SKM-1 treated with dmso at 0.1 percent for 144 hours (cell line): ENCODE data around the gene CAPN2.

ENCODE experiments used
- DNase-seq: peaks from one replicate; lab custom pipeline; 2025; ENCODE audit not compliant: unreplicated experiment; lab: John Stamatoyannopoulos, UW

The CAPN2 gene

GRCh38 chr1:223702735-223703667, 9.3 kb upstream of the CAPN2 start:
- no peak for DNase-seq

- DNase-seq: no peak
Observed at GRCh38 chr1:223703668-223704013, 8.7 kb upstream of the CAPN2 start.

- DNase-seq: no peak
Observed at GRCh38 chr1:223704921-223705878, 7.1 kb upstream of the CAPN2 start.

DNA sequence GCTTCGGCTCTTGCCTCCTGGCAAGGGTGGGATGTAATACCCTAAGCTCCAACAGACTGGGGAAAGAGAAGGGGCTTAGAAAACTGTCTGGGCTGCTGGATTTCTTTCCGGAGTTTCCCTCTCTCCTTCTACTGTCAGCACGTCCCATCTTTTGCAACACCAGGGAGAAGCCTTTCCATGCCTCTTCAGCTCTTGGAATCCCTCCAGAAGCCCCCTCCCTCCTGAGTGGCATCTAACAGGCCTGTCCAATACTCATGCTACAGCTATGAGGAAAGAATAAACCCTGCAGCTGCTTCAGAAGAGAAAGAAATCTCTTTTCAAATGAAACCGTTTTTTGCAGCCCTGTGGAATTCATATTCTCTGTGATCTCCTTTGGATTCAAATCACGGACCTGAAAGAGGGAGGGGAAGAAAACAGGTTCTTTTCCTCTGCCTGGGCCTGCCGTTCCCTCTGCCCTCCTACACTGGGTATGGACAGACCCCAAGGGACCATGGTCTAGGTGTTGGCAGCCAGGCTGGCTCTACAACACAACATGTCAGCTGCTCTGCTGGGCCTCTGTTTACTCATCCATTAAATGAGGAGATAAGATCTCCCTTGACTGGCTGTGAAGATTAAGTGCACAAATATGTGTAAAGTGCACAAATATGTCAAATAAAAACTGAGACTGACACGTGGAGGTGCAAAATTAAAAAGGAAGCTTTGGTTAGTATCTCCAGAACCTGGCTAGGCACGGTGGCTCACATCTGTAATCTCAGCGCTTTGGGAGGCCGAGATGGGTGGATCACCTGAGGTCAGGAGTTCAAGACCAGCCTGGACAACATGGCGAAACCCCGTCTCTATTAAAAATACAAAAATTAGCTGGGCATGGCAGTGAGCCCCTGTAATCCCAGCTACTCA, 6.0 kb upstream of the CAPN2 start:
- no peak for DNase-seq

- no peak for DNase-seq
Observed at GRCh38 chr1:223707256-223708000, 4.9 kb upstream of the CAPN2 start.

DNA sequence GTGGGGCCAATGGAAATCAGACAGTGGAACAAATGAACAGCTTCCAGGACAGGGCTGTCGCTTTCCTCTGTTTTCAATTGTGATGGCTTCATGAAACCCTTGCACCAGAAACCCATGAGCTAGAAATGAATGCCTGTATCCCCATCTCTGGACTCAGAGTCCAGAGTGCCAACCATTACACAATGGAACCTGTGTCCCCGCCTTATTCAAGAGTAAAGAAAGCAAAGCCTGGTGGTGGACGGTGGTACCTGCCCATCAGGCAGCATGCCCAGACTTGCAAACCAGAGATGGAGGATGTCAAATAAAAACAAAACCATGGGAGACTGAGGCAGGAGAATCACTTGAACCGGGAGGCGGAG, 4.4 kb upstream of the CAPN2 start:
- DNase-seq: no peak

DNA sequence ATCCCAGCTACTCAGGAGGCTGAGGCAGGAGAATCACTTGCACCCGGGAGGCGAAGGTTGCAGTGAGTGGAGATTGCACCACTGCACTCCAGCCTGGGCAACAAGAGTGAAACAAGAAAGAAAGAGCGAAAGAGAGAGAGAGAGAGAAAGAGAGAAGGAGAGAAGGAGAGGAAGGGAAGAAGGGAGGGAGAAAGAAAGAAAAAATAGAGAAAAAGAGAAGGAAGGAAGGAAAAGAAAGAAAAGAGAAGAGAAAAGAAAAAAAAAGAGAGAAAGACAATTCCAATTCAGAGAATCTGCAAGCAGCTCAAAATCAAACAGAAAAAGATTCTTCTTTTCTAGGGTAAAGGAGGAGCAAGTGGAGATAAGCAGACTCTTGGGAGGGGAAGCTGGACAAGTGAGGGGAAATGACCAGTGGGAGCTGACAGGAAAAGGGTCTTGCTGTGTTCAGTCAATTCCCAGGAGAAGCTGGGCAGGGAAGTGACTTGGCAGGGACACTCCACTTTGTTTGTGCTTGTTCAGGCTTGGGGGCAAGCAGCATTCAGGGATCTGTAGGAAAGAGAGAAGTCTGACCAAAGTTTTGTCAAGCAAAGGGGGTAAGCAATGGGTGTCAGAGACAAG, 3.6 kb upstream of the CAPN2 start:
- no peak for DNase-seq

- no peak for DNase-seq
Observed at GRCh38 chr1:223709598-223709997, 2.7 kb upstream of the CAPN2 start.

GRCh38 chr1:223710179-223711133, 1.9 kb upstream of the CAPN2 start:
- no peak for DNase-seq

DNA sequence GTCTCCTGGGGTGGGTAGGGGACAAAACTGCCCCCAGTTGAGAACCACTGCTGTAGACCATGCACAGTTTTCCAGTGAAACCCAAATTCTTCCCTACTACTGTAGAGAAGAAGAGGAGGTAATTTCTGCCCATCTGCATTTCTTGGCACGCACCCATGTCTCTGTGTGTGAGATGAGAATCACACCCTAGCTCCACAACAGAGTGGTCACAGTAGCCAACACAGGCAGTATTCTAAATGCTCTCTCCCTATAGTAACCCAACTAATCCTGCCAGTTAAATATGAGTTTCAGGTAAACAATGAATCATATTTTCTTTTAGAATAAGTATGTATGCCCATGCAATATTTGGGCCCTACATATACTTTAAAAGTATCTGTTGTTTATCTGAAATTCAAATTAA, 1.2 kb upstream of the CAPN2 start:
- DNase-seq: no peak

GRCh38 chr1:223711747-223712193, 569 bp upstream of the CAPN2 start:
- DNase-seq: no peak

- no peak for DNase-seq
Observed at GRCh38 chr1:223712850-223713474, 623 bp downstream of the CAPN2 start.

DNA sequence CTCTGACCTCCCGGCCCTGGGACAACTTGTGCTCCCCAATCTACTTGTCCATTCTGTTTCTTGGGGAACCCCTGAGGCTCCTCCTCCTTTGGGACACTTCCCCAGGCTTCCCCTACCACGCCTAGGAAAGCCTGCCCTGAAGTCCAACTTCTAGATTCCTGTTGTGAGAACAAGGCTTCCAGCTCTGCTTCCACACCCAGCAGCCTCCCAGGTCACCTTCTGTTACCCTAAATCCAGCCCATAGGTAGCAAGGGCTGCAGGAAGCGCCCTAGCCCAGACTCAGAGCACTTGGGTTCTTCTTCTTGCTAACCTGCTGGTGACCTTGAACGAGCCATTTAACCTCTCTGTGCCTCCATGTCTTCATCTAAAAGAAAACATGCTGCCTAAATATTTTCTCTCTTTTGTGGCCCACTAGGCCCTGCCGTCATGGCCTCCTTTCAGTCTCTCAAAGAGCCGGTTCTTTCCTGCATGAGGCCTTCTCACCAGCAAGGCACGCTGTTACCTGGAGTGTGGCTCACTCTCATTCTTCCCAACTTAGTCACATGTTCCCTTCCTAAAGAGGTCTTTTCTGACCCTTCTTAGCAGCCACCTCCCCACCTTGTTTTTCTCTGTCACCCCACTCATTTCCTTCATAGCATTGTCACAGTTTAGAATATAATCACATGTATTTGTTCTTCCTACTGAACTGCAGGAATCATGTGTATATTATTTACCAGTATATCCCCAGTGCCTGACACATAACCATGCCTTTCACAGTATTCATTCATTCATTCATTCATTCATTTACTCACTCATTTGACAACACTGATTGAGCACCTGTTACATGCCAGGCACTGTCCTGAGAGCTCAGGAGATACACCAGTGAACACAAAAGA, 1.4 kb downstream of the CAPN2 start:
- DNase-seq: no peak

- no peak for DNase-seq
Observed at GRCh38 chr1:223714421-223714724, 2.0 kb downstream of the CAPN2 start.

DNA sequence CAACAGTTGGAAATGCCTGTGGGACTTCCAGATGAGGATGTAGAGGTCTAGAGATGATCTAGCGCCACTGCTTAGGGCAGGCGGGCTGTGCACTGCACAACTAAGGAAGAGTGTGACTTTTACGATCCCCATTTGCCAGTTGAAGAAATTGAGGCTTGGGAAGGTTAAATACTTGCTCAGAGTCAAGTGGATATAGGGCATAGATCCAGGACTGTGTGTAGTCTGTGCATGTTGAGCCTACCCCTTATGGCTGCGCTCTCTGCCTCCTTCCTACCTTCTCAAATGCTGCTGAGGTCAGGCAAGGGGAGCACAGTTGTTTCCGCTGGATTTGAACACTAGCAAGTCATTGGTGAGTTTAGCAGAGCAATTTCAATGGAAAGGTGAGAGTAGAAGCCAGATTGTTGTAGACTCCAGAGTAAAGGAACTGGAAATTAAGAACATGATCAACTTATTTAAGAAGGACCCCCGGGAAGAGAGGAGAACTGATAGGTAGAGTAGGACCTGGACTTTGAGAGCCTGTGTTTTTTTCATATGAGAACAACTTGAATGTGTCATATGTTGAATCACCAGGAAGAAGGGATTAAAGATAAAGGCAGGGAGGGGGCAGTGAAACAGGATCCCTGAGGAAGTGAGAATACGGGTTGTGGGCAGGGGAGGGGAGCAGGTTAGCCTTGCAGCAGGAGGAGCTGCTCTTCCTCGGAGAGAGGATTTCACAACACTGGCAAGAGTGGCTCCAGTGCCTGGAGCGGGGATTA, 2.7 kb downstream of the CAPN2 start:
- DNase-seq: peak; percentile 46

DNA sequence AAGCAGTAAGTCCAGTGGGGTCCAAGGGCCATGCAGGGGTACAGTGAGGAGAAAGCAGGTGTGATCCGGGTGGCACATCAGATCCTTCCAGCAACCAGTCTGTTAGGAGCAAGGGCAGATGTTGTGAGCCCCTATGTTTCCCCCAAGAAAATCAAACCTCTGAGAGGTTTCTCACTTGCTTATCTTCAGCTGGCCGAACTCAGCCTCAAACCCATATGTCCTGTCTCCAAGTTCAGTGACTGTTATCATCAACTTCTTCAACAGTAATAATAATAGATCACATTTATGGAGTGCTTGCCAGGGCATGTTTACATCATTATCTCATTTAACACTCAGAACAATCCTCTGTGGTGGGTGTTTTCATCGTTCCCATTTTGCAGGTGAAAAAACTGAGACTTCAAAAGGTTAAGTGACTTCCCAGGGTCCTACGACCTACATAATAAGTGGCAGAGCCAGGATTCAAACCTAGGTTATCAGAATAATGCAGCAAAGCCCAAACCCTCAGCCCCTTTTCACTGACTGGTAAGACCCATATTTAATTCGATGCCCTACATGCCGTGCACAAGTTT, 3.3 kb downstream of the CAPN2 start:
- no peak for DNase-seq
